Activated naive CD4-positive, alpha-beta T cell (primary cell): ENCODE data around the gene SUSD2.
"Not testable (repeated sequence)": the region's sequence is repeated elsewhere in the genome, so short reads cannot be mapped to it uniquely, and the experiment has no call there.

Experiments
- DNase-seq, 4 experiments: peaks; one replicate each; lab custom pipeline; 2025; lab: John Stamatoyannopoulos, UW

SUSD2 gene

GRCh38 chr22:24214467-24215285 is 33.4 kb downstream of the SUSD2 start:
- DNase-seq: no peak

GRCh38 chr22:24216541-24217209 is 35.4 kb downstream of the SUSD2 start:
- no peak for DNase-seq

GRCh38 chr22:24217384-24217783 is 36.1 kb downstream of the SUSD2 start:
- DNase-seq: no peak

GRCh38 chr22:24219750-24220149 is 38.5 kb downstream of the SUSD2 start:
- DNase-seq: no peak

GRCh38 chr22:24224468-24224867 is 43.2 kb downstream of the SUSD2 start:
- no peak for DNase-seq

- DNase-seq: no peak
These were observed 43.8 kb downstream of the SUSD2 start for GRCh38 chr22:24225044-24225601.

- no peak for DNase-seq
These were observed 44.7 kb downstream of the SUSD2 start for GRCh38 chr22:24225951-24226350.

GRCh38 chr22:24230911-24231656 is 49.8 kb downstream of the SUSD2 start:
- peak; percentile 22 to 60 (median 42) for DNase-seq

GRCh38 chr22:24231706-24232105 is 50.4 kb downstream of the SUSD2 start:
- DNase-seq: no peak

- no peak for DNase-seq
These were observed 50.8 kb downstream of the SUSD2 start for GRCh38 chr22:24232124-24232523.

- DNase-seq: no peak
These were observed 51.4 kb downstream of the SUSD2 start for GRCh38 chr22:24232725-24233124.

- no peak for DNase-seq
These were observed 51.9 kb downstream of the SUSD2 start for GRCh38 chr22:24233235-24233634.

- DNase-seq: no peak
These were observed 52.5 kb downstream of the SUSD2 start for GRCh38 chr22:24233816-24234215.

- no peak for DNase-seq
These were observed 54.0 kb downstream of the SUSD2 start for GRCh38 chr22:24235315-24235714.

GRCh38 chr22:24236656-24237055 is 55.4 kb downstream of the SUSD2 start:
- no peak for DNase-seq

- not testable (repeated sequence) for DNase-seq
These were observed 56.9 kb downstream of the SUSD2 start for GRCh38 chr22:24238101-24238694.
